ENCODE data around the gene MTG1.

The MTG1 gene

GRCh38 chr10:133388236-133388972 is 5.6 kb upstream of the MTG1 start:
- no peak for TF ChIP-seq CTCF (conservative IDR thresholded peaks at IDR 0.05; ENCODE audit: control insufficient read depth, insufficient read depth, low read depth, low read length)
- no peak overlapping the region for H3K4me3 ChIP-seq (ENCODE audit: control insufficient read depth, low read depth, low read length)
- DNase-seq (ENCODE audit: low read depth): no peak

GRCh38 chr10:133388973-133389818 is 4.8 kb upstream of the MTG1 start:
- H3K4me3 ChIP-seq (ENCODE audit: control insufficient read depth, low read depth, low read length): no peak overlapping the region
- TF ChIP-seq CTCF (conservative IDR thresholded peaks at IDR 0.05; ENCODE audit: control insufficient read depth, insufficient read depth, low read depth, low read length): no peak
- DNase-seq (ENCODE audit: low read depth): no peak

- no peak for TF ChIP-seq CTCF (conservative IDR thresholded peaks at IDR 0.05; ENCODE audit: control insufficient read depth, insufficient read depth, low read depth, low read length)
- DNase-seq (ENCODE audit: low read depth): no peak
- H3K4me3 ChIP-seq (ENCODE audit: control insufficient read depth, low read depth, low read length): no peak overlapping the region
These were observed 3.2 kb upstream of the MTG1 start for GRCh38 chr10:133390597-133391248.

GRCh38 chr10:133391249-133391635 is 2.7 kb upstream of the MTG1 start:
- TF ChIP-seq CTCF (conservative IDR thresholded peaks at IDR 0.05; ENCODE audit: control insufficient read depth, insufficient read depth, low read depth, low read length): no peak
- H3K4me3 ChIP-seq (ENCODE audit: control insufficient read depth, low read depth, low read length): no peak overlapping the region
- DNase-seq (ENCODE audit: low read depth): no peak

- H3K4me3 ChIP-seq (ENCODE audit: control insufficient read depth, low read depth, low read length): no peak overlapping the region
- no peak for TF ChIP-seq CTCF (conservative IDR thresholded peaks at IDR 0.05; ENCODE audit: control insufficient read depth, insufficient read depth, low read depth, low read length)
- no peak for DNase-seq (ENCODE audit: low read depth)
These were observed 2.0 kb upstream of the MTG1 start for GRCh38 chr10:133391761-133392518.

GRCh38 chr10:133393401-133394063 is 425 bp upstream of the MTG1 start:
- H3K4me3 ChIP-seq (ENCODE audit: control insufficient read depth, low read depth, low read length): peak overlapping the region; percentile 31
- no peak for TF ChIP-seq CTCF (conservative IDR thresholded peaks at IDR 0.05; ENCODE audit: control insufficient read depth, insufficient read depth, low read depth, low read length)
- no peak for DNase-seq (ENCODE audit: low read depth)
